ENCODE data around the gene BRINP3. TPM values are rescaled to one million over a fixed set of nuclear protein-coding genes. Genes with fewer than 3 reads are reported as not detected.

Gene BRINP3
- total and polyA plus RNA-seq, 2 of the 13 experiments (the other 11 are each of a cell fraction or from before 2014, with no cell fraction given) = not detected

DNA sequence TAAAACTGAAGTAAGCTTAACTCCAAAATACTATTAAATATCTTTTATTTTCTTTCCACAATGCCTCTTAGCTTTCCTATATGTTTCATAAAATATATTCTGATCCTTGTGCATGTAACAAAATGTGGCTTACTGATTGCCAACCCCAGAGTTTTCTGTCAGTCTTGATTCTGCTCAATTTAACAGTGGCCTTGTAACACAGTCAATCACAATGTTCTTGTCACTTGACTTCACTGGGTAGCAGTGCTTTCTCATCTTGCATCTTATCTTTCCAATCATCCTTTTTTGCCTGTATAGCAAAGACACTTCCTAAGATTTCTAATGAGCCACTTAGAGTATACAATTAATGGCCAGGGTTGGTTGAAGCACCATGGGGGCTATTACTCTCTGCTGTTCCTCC lies 19.9 kb upstream of the BRINP3 start:
- Histone ChIP-seq H3K27me3 (ENCODE audit: control insufficient read depth in 1 of 2, insufficient read depth in 2 of 2, low read length in 2 of 2) (no peaks in the 10 kb centered on the region), H3K4me3 (replicated peaks in 1 of 3; ENCODE audit: insufficient read depth in 1 of 3, low read depth in 2 of 3, low read length in 3 of 3) (no peak overlapping the region), H3K4me2 (ENCODE audit: low read depth, low read length) (no peak overlapping the region), H3K79me2 (ENCODE audit: insufficient read depth, low read length) (no peaks in the 10 kb centered on the region), H2AFZ (ENCODE audit: low read length) (no peak overlapping the region), H3K27ac (ENCODE audit: extremely low read length, insufficient read depth, low read length) (no peak overlapping the region), H3K4me1 (ENCODE audit: insufficient read depth, low read length) (no peaks in the 10 kb centered on the region), H3K9ac (ENCODE audit: insufficient read depth, low read depth, low read length) (no peak overlapping the region), H3K36me3 (replicated peaks in 1 of 2; ENCODE audit: control insufficient read depth in 1 of 2, insufficient read depth in 2 of 2, low read length in 2 of 2) (no peaks in the 10 kb centered on the region), H4K20me1 (ENCODE audit: insufficient read depth, low read length) (no peaks in the 10 kb centered on the region), H3K9me3 (ENCODE audit: low read length) (no peaks in the 10 kb centered on the region)
- no peak for ATAC-seq
- in situ Hi-C loops (cut with HindIII; ENCODE audit: extremely low pct_ligation_motif_present, low pct_unique_long_range_greater_than_20kb) (no loop called here), intact Hi-C loops (cut with micrococcal nuclease; ENCODE audit: unreplicated experiment) (no loop called here)
- TF ChIP-seq ZEB1 (IDR thresholded peaks at IDR 0.05; ENCODE audit: insufficient replicate concordance, low read depth) (no peak), ZNF660 (CRISPR knock-in tag; IDR thresholded peaks at IDR 0.05; ENCODE audit: borderline replicate concordance, low read depth) (no peak), CCAR2 (optimal IDR thresholded peaks at IDR 0.05; ENCODE audit: low read depth, low read length) (no peak), ONECUT2 (CRISPR knock-in tag; IDR thresholded peaks at IDR 0.05) (no peak)
- BruUV-seq (replicated peaks) = no TSS peak
- FAIRE-seq = no peak
- POLR2A ChIA-PET = no interaction called here
- DNase-seq (ENCODE audit: low spot score) = no peak
- CTCF ChIA-PET (ENCODE audit: low intra/inter-chr PET ratio, low total read pairs) = no interaction called here

DNA sequence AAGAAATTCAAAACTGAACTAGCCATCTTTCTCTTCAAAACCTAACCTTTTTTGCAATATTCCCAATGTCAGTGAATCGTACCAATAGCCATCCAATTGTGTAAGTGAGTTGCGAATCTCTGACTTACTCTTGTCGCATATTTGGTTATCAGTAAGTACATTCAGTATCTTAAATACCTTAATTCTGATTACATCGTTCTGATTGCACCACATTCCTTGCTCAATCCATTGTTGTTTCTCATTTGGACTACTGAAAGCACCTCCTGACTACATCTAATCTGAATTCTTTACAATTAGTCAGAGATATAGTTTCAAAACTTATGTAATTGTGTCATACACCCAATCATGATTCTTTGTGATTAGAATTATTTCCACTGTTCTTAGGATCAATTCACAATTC lies 16.8 kb upstream of the BRINP3 start:
- in situ Hi-C loops (cut with HindIII; ENCODE audit: extremely low pct_ligation_motif_present, low pct_unique_long_range_greater_than_20kb) (no loop called here), intact Hi-C loops (cut with micrococcal nuclease; ENCODE audit: unreplicated experiment) (no loop called here)
- DNase-seq (ENCODE audit: low spot score) (no peak), ATAC-seq (no peak), FAIRE-seq (no peak)
- Histone ChIP-seq H2AFZ (ENCODE audit: low read length) (no peak overlapping the region), H3K4me2 (ENCODE audit: low read depth, low read length) (no peak overlapping the region), H3K27ac (ENCODE audit: extremely low read length, insufficient read depth, low read length) (no peak overlapping the region), H3K79me2 (ENCODE audit: insufficient read depth, low read length) (no peaks in the 10 kb centered on the region), H3K9me3 (ENCODE audit: low read length) (no peaks in the 10 kb centered on the region), H3K9ac (ENCODE audit: insufficient read depth, low read depth, low read length) (no peak overlapping the region), H4K20me1 (ENCODE audit: insufficient read depth, low read length) (no peaks in the 10 kb centered on the region), H3K4me1 (ENCODE audit: insufficient read depth, low read length) (no peaks in the 10 kb centered on the region), H3K36me3 (replicated peaks in 1 of 2; ENCODE audit: control insufficient read depth in 1 of 2, insufficient read depth in 2 of 2, low read length in 2 of 2) (no peaks in the 10 kb centered on the region), H3K27me3 (ENCODE audit: control insufficient read depth in 1 of 2, insufficient read depth in 2 of 2, low read length in 2 of 2) (no peaks in the 10 kb centered on the region), H3K4me3 (replicated peaks in 1 of 3; ENCODE audit: insufficient read depth in 1 of 3, low read depth in 2 of 3, low read length in 3 of 3) (no peak overlapping the region)
- ChIA-PET CTCF (ENCODE audit: low intra/inter-chr PET ratio, low total read pairs) (no interaction called here), POLR2A (no interaction called here)
- no TSS peak for BruUV-seq (replicated peaks)
- 3% methylated on average over 4 of the region's 4 CpGs for whole genome bisulfite sequencing (ENCODE audit: low lambda C conversion rate)
- TF ChIP-seq RFX1 (IDR thresholded peaks at IDR 0.05) = no peak
- no peak for TF ChIP-seq ZNF569 (CRISPR knock-in tag; IDR thresholded peaks at IDR 0.05; ENCODE audit: borderline replicate concordance)
- TF ChIP-seq, protein P1, sequence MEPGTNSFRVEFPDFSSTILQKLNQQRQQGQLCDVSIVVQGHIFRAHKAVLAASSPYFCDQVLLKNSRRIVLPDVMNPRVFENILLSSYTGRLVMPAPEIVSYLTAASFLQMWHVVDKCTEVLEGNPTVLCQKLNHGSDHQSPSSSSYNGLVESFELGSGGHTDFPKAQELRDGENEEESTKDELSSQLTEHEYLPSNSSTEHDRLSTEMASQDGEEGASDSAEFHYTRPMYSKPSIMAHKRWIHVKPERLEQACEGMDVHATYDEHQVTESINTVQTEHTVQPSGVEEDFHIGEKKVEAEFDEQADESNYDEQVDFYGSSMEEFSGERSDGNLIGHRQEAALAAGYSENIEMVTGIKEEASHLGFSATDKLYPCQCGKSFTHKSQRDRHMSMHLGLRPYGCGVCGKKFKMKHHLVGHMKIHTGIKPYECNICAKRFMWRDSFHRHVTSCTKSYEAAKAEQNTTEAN (CRISPR knock-in tag; conservative IDR thresholded peaks at IDR 0.05) = no peak
- TF ChIP-seq, protein P2, sequence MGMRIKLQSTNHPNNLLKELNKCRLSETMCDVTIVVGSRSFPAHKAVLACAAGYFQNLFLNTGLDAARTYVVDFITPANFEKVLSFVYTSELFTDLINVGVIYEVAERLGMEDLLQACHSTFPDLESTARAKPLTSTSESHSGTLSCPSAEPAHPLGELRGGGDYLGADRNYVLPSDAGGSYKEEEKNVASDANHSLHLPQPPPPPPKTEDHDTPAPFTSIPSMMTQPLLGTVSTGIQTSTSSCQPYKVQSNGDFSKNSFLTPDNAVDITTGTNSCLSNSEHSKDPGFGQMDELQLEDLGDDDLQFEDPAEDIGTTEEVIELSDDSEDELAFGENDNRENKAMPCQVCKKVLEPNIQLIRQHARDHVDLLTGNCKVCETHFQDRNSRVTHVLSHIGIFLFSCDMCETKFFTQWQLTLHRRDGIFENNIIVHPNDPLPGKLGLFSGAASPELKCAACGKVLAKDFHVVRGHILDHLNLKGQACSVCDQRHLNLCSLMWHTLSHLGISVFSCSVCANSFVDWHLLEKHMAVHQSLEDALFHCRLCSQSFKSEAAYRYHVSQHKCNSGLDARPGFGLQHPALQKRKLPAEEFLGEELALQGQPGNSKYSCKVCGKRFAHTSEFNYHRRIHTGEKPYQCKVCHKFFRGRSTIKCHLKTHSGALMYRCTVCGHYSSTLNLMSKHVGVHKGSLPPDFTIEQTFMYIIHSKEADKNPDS (CRISPR knock-in tag; IDR thresholded peaks at IDR 0.05) = no peak
- TF ChIP-seq, protein P3, sequence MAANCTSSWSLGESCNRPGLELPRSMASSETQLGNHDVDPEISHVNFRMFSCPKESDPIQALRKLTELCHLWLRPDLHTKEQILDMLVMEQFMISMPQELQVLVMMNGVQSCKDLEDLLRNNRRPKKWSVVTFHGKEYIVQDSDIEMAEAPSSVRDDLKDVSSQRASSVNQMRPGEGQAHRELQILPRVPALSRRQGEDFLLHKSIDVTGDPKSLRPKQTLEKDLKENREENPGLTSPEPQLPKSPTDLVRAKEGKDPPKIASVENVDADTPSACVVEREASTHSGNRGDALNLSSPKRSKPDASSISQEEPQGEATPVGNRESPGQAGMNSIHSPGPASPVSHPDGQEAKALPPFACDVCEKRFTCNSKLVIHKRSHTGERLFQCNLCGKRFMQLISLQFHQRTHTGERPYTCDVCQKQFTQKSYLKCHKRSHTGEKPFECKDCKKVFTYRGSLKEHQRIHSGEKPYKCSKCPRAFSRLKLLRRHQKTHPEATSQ (CRISPR knock-in tag; IDR thresholded peaks at IDR 0.05; ENCODE audit: borderline replicate concordance) = no peak
- TF ChIP-seq ZNF773 (CRISPR knock-in tag; IDR thresholded peaks at IDR 0.05; ENCODE audit: borderline replicate concordance) = no peak
